HEK293 (cell line): ENCODE data around the gene MKNK2.

Source experiments
- ZNF138 ChIP-seq: fragments of 450-650 bp; formaldehyde crosslinking; IDR thresholded peaks from 2 replicates; pipeline ENCODE4 v1.5.1; 2016; ENCODE audit warnings: missing biosample characterization, missing genetic modification characterization, borderline replicate concordance
- ZNF19 ChIP-seq: fragments of 450-650 bp; formaldehyde crosslinking; IDR thresholded peaks from 2 replicates; pipeline ENCODE4; 2016; ENCODE audit warnings: missing biosample characterization, missing genetic modification characterization, low read depth
- ZNF501 ChIP-seq: fragments of 450-650 bp; formaldehyde crosslinking; IDR thresholded peaks from 2 replicates; pipeline ENCODE4 v1.5.1; 2016; ENCODE audit warnings: missing biosample characterization, missing genetic modification characterization
- ZSCAN16 ChIP-seq: fragments of 450-650 bp; formaldehyde crosslinking; IDR thresholded peaks from 2 replicates; pipeline ENCODE4 v1.5.1; 2016; ENCODE audit warnings: missing biosample characterization, missing genetic modification characterization
- TF ChIP-seq, protein P1 (sequence below): fragments of 450-650 bp; formaldehyde crosslinking; IDR thresholded peaks from 2 replicates; pipeline ENCODE4 v1.5.1; 2016; ENCODE audit warnings: missing biosample characterization, missing genetic modification characterization
- TF ChIP-seq, protein P2 (sequence below): fragments of 450-650 bp; formaldehyde crosslinking; IDR thresholded peaks from 2 replicates; pipeline ENCODE4 v1.5.1; 2016; ENCODE audit warnings: missing biosample characterization, missing genetic modification characterization

DNA sequence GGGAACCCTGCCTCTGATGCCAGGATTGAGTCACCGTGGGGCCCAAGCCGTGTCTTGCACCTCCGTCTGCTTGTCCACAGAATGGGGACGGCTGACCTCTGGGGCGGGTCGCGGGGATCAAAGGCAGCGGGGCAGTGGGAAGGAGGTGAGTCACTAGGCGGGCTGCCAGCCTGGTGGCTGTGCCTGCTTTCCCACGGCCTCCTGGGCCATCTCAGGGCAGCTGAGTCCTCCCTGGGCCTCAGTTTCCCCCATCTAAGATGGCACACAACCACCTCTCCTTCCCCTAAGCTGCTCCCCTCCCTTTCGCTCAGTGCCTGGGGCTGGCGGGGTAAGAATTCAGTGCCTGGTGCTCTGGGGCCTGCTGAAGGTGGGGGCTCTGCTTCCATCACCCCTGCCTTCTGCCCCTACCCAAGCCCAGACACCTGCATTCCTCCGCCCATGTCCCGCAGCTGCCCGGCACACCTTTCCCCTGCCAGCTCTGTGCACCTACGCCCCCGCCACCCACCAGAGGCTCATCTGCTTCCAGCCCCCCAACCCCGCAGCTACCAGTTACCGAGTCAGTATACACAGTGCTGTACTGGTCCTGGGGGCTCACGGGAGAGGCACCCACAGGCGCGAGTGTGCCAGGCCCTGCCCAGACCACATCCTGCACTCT is 3.5 kb downstream of the MKNK2 start:
- TF ChIP-seq, protein P1, sequence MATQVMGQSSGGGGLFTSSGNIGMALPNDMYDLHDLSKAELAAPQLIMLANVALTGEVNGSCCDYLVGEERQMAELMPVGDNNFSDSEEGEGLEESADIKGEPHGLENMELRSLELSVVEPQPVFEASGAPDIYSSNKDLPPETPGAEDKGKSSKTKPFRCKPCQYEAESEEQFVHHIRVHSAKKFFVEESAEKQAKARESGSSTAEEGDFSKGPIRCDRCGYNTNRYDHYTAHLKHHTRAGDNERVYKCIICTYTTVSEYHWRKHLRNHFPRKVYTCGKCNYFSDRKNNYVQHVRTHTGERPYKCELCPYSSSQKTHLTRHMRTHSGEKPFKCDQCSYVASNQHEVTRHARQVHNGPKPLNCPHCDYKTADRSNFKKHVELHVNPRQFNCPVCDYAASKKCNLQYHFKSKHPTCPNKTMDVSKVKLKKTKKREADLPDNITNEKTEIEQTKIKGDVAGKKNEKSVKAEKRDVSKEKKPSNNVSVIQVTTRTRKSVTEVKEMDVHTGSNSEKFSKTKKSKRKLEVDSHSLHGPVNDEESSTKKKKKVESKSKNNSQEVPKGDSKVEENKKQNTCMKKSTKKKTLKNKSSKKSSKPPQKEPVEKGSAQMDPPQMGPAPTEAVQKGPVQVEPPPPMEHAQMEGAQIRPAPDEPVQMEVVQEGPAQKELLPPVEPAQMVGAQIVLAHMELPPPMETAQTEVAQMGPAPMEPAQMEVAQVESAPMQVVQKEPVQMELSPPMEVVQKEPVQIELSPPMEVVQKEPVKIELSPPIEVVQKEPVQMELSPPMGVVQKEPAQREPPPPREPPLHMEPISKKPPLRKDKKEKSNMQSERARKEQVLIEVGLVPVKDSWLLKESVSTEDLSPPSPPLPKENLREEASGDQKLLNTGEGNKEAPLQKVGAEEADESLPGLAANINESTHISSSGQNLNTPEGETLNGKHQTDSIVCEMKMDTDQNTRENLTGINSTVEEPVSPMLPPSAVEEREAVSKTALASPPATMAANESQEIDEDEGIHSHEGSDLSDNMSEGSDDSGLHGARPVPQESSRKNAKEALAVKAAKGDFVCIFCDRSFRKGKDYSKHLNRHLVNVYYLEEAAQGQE (tag by site-specific recombination): no peak
- TF ChIP-seq ZNF19 (tag by site-specific recombination): no peak
- no peak for TF ChIP-seq ZSCAN16 (tag by site-specific recombination)
- TF ChIP-seq, protein P2, sequence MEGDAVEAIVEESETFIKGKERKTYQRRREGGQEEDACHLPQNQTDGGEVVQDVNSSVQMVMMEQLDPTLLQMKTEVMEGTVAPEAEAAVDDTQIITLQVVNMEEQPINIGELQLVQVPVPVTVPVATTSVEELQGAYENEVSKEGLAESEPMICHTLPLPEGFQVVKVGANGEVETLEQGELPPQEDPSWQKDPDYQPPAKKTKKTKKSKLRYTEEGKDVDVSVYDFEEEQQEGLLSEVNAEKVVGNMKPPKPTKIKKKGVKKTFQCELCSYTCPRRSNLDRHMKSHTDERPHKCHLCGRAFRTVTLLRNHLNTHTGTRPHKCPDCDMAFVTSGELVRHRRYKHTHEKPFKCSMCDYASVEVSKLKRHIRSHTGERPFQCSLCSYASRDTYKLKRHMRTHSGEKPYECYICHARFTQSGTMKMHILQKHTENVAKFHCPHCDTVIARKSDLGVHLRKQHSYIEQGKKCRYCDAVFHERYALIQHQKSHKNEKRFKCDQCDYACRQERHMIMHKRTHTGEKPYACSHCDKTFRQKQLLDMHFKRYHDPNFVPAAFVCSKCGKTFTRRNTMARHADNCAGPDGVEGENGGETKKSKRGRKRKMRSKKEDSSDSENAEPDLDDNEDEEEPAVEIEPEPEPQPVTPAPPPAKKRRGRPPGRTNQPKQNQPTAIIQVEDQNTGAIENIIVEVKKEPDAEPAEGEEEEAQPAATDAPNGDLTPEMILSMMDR: no peak
- TF ChIP-seq ZNF501 (tag by site-specific recombination): no peak
- no peak for TF ChIP-seq ZNF138 (tag by site-specific recombination)
